ENCODE results near the gene RPP38.

RPP38 gene

DNA sequence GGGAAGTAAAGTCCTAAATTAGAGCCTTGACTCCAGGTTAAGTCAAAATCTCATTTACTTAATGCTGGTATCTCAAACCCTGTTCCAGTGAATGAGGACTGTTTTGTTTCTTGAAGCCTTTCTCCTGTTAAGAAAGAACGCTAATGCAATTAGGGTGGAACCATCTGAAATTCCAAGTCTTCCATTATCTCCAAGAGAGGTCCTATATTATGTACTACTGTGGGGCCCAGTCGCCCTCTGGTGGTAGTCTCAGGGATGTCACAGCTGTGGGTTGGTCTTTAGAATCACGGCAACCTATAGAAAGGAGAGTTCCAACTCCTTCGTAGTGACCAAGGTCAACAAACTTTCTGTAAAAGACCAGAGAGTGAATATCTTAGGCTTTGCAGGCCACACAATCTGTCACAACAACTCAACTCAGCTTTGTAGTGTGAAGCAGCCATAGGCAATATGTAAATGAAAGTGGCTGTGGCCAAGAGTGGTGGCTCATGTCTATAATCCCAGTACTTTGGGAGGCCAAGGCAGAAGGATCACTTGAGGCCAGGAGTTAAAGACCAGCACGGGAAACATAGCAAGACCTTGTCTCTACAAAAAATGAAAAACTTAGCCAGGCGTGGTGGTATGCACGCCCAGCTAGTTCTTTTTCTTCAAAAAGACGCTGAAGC is 9.3 kb downstream of the RPP38 start:
- in situ Hi-C loops (cut with HindIII; ENCODE audit: low sequenced_read_pairs): no loop called here

DNA sequence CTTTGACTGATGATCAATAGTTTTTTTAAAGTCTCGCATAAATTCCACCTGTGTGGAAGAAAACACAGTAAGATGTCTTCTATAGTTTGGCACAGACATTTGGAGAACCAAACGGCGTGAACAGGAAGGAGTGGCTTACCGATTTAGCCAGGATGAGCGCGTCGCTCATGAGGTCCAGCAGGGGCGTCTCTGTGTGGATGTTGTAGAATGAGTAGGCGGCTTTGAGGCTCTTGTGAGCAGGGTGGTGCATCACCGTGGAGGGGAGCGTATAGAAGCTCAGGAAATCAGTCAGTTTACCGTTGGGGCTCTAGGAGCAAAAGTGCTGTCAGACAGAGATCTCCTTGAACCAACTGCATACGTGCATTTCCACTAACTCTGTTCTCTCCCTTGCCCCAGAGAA is 15.5 kb downstream of the RPP38 start:
- in situ Hi-C loops (cut with HindIII; ENCODE audit: low sequenced_read_pairs): no loop called here

DNA sequence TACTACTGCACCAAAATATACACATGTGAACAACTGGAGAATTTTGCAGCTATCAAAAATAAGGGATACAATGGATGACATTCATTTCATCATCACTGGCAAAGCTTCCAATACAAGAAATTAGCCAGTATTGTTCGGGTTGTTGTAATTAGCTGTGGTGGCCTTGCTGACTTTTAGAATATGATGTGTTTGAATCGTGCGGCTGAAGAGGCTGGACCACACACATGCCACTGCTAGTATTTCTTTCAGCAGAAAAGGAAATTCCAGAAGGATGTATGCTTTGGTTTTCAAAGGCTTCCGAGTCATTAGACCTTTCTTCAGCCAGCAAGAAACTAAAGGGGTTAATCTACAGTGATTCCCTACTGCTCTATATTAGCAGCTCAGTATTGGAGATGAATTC is 16.6 kb downstream of the RPP38 start:
- in situ Hi-C loops (cut with HindIII; ENCODE audit: low sequenced_read_pairs): no loop called here

DNA sequence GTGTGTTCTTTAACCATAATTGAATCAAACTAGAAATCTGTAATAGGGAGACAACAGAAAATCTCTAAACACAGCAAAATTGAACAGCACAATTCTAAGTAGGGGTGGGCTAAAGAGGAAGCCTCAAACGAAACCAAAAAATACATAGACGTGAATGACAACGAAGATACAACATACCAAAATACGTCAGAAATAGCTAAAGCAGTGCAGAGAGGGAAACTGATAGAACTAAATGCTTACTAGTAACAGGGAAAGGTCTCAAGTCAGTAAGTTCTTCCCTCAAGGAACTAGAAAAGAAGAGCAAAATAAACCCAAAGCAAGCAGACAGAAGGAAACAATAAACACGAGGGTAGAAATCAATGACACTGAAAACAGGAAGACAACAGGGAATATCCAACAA is 19.1 kb downstream of the RPP38 start:
- in situ Hi-C loops (cut with HindIII; ENCODE audit: low sequenced_read_pairs): no loop called here

DNA sequence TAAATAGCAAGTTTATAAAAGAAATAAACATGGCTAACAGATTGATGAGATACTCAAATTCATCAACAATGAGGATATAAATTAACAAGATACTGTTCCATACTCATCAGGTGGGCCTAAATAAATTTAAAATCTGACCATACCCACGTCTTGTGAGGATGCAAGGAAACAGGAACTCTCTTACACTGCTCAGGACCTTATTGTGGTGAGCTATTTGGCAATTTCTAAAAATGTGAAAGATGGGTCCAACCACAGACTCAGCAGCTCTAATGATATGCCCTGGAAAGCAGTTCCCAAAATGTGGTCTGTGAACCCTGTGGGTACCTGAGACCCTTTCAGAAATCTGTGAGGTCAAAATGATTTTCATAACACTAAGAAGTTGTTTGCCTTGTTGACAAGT is 21.5 kb downstream of the RPP38 start:
- in situ Hi-C loops (cut with HindIII; ENCODE audit: low sequenced_read_pairs): no loop called here

DNA sequence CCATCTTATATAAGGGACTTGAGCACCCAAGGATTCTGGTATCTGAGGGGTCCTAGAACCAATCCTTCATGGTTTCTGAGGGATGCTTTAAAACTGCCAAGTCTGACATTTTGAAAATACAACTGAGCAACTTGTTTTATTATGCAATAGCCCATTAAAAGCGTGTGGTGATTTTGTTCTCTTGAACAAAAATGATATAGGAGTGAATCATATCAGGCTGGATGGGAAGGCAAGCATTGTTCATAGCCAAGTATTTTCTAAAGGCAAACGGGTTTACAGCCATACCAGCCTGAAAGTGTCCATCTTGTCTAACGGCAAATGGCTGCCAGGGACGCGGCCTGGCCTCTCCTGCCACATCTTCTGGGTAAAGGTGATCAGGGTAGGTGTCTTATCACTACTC is 23.4 kb downstream of the RPP38 start:
- in situ Hi-C loops (cut with HindIII; ENCODE audit: low sequenced_read_pairs): no loop called here

DNA sequence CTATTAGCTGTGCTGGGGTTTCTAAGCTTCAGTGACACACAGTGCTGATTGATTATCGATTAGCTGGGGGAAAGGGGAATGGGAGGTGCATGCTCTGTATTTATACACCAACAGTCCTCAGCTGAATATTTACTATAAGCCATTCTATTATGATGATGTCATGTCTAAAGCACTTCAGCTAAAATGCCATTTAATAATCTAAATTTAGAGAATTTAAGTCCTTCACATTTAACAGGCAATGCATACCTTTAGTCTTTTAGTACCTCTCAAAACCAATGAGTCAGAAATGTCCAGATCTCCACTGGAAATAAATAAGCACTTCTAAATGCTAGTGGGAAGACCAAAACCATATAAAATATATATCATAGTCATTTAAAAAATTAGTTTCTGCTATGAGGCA is 24.6 kb downstream of the RPP38 start:
- in situ Hi-C loops (cut with HindIII; ENCODE audit: low sequenced_read_pairs): no loop called here

DNA sequence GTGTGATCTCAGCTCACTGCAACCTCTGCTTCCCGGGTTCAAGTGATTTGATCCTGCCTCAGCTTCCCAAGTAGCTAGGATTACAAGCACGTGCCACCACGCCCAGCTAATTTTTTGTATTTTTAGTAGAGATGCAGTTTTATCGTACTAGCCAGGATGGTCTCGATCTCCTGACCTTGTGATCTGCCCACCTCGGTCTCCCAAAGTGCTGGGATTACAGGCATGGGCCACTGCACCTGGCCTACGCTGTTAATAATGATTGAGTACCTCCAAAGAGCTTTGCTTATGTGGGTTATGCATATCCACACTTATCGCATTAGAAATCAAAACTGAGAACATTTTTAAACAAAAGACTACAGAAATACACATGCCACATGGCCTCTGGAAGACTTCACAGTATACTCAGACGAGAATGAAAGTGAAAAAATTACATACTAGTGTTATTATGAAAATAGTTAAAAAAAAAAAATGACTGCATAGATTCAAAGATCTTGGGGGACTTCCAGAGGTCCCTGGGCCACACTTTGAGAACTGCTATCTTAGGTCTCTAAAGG is 25.4 kb downstream of the RPP38 start:
- in situ Hi-C loops (cut with HindIII; ENCODE audit: low sequenced_read_pairs): no loop called here

DNA sequence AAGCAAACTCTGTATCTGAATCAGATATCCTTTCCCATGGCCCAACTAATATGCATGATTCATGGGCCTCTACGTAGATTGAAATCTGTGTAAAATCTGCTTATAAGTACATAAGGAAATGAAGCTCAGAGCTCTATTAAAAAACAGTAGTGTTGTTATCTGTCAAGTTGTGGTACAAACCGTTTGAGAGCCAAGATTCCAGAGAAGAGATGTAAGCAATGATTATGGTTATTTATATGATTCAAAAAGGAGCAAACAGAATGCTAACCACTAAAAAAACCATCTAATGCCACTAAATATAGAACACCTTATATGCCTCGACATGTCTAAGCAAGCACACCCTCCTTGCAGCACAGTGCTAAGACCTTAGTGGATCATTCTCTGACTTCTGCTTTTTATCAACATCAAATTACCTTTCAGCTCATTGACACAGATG is 26.6 kb downstream of the RPP38 start:
- in situ Hi-C loops (cut with HindIII; ENCODE audit: low sequenced_read_pairs): no loop called here

DNA sequence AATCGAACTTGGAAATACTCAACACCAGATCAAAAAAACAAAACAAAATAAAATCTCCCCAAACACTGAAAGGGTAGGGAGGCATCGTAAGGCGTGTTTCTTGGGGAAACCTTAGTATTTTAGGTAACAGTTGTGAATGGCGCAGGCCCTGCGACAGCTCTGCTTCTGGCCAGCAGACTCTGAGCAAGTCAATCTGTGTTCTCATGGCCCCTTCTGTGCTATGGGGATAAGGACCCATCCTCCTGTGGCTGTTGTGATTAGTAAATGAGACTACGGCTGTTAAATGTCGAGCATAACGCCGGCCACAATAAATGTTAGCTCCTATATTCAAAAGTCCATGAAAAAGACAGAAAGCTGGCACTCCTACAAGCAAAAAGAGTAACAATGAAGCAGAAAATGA is 27.0 kb downstream of the RPP38 start:
- in situ Hi-C loops (cut with HindIII; ENCODE audit: low sequenced_read_pairs): no loop called here

DNA sequence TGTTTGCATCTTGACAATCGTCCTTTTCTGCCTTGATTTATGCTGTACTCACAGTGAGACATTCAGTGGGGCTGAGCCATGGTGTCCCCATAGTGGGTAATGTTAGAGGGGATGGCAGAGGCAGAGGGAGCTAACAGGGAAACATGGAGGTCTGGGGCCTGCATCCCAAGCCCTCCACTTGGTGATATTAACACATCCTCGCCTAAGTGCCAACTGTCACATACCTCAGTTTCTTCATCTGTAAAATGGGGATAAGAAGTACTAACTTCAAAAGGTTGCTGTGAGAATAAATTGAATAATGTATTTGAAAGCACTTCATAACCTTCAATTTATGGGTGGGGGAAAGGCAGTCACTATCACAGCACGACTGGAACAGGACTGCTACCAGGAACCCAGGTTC is 27.8 kb downstream of the RPP38 start:
- in situ Hi-C loops (cut with HindIII; ENCODE audit: low sequenced_read_pairs): no loop called here

DNA sequence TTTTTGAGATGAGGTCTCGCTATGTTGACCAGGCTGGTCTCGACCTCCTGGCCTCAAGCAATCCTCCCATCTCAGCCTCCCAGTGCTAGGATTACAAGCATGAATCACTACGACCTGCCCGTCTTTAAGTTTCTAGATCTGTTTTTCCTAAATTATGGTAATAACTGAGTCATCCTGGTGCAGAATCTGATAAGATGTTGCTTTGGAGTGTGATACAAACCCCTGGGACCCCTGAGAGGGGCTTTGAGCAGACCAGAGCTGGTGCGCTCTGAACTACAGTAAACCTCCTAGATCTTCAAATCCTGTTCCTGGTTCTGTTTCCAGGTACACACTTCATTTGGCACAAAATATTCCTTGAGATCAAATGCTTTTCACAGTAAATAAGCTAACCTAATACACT is 34.2 kb downstream of the RPP38 start:
- in situ Hi-C loops (cut with HindIII; ENCODE audit: low sequenced_read_pairs): no loop called here

DNA sequence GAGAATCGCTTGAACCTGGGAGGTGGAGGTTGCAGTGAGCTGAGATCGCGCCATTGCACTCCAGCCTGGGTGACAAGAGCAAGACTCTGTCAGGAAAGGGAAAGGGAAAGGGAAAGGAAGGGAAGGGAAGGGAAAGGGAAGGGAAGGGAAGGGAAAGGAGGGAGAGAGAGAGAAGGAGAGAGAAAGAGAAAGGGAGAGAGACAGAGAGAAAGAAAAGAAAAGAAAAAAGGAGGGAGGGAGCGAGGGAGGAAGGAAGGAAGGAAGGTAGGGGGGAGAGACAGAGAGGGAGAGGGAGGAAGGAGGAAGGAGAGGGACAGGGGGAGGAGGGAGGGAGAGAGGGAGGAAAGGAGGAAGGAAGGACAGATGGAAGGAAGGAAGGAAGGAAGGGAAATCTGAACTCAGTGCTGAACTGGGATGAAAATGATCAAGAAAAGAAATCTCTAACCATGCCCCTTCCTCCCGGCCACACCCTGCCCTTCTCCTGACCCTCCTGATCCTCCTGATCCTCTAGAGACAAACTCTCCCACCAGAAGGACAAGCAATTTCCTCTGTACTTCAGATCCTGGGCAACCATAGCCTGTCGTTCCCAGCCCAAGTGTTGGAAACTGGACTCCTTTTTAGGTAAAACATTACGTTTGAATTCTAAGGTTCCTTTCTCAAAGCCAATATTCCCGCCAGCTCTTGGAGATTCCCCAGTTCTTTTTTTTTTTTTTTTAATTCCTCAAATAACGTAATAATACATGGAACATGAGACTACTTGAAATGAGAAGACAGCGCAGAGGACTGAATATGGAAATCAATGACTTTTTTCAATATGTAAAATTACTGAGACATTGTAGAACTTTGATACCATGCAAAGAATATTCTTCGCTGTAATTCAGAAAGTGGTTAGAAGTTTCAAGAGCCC is 39.2 kb downstream of the RPP38 start:
- in situ Hi-C loops (cut with HindIII; ENCODE audit: low sequenced_read_pairs): no loop called here

DNA sequence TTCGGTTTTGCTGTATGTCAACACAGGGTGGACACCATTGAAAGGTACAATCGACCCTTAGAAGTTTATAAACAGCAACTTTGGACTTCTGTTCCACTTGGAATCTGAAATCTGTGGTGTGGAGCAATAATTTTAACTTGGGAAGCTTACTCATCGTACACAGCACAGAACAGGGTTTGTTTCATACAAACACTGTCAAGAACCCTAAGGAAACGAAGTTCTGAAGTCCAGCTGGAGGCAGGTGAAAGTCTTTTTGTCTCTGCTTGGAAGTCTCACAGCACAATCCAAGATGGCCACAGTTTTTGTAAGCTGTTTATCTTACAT is 39.8 kb downstream of the RPP38 start:
- in situ Hi-C loops (cut with HindIII; ENCODE audit: low sequenced_read_pairs): no loop called here

DNA sequence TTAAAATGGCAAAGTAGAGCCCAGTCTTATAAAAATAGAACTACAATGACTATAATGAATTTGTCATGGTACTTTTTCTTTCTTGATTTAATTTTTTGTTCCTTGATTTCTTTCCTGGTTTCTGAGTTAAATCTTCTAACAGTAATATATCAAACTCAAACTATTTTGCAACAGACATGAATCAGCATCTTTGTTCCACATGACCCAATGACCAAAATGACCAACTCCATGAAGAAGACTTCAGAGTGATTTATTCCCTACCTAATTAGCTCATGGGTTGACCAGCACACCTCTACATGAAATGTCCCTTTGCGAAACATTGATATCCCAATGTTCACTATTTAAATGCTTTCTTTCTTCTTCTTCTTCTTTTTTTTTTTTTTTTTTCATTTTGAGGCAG is 40.5 kb downstream of the RPP38 start:
- in situ Hi-C loops (cut with HindIII; ENCODE audit: low sequenced_read_pairs): no loop called here

DNA sequence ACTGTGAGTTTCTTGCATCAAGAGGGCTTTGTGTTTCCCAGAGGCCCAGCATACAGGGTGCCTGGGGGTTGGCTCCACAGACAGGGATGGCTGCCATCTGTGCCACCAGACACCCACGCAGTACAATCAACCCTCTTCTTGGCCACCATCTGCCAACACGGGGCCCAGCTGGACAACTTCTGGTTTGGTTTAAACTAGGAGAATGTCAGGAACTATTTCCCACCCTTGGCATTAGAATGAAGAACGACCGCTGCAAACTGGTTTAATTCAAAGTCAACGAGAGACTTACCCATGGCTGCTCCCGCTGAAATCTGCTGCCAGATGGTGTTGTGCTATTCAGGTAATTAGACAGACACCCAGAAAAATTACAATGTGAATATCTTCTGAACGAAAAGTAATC is 43.5 kb downstream of the RPP38 start:
- in situ Hi-C loops (cut with HindIII; ENCODE audit: low sequenced_read_pairs): no loop called here

DNA sequence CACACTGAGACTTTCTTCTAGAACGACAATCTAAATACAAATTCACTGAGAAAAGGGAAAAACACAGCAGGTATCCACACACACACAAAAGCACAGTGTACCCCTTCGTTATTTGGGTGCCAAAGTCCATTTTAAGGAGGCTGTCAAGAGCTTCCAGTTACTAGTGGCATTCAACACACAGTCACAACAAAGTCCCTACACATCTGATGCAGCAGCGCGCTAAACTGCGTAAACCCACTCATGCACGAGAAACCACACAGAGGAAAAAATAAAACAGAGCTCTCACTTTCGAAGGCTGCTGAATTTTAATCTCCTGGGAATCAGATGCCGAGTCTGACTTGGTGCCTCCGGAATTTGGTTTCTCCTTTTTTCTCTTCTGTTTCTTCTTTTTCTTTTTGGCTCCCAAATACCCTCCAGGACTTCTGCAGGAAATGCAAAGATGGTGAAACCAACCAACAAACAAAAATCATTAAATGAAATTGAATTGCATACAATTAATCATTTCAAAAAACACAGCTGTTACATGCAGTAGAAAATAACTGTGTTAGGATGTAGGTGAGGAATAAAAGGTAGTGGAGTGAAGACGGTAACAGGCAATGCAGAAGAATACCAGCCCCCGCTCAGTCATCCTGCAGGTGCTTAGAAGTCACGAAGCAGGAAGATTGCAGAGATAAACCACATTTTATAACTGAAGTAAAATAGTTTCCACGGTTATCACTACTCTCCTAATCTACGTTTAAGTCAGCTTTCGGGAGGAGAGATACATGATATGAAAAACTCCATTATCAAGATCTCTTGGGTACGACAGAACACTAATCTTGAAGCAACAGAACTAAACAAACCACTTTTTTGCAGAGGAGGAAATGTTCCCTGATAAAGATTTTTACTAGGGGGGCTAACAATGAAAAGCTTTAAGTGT is 44.2 kb downstream of the RPP38 start:
- in situ Hi-C loops (cut with HindIII; ENCODE audit: low sequenced_read_pairs): no loop called here

DNA sequence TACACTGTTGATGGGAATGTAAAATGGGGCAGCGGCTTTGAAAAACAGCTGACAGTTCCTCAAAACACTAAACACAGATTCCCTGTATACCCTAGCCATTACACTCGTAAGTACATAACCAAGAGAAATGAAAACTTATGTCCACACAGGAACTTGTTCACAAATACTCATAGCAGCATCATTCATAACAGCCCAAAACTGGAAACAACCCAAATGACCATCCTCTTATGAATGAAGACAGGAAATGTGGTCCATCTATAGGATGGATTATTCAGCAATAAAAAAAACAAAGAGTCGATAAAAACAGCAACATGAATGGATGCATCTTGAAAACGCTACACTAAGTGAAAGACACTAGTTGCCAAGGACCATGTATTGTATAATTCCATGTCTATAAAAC is 47.6 kb downstream of the RPP38 start:
- in situ Hi-C loops (cut with HindIII; ENCODE audit: low sequenced_read_pairs): no loop called here

DNA sequence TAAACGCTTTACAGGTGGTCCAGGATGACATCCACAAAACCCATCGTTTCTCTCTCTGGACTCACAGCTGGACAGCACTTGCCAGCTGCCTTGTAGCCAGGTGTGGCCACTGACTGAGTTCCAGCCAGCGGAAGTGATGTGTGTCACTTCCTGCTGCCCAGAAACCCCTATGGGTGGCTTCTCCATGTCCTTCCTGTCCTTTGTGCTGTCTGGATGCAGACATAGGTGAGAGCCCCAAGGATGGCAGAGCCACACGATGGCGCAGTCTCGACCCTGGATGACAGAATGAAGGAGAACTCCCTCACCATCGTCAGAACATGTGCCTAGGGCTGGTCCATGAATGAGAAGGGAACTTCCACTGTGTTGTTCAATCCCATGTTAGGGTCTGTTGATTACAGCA is 49.2 kb downstream of the RPP38 start:
- in situ Hi-C loops (cut with HindIII; ENCODE audit: low sequenced_read_pairs): no loop called here

DNA sequence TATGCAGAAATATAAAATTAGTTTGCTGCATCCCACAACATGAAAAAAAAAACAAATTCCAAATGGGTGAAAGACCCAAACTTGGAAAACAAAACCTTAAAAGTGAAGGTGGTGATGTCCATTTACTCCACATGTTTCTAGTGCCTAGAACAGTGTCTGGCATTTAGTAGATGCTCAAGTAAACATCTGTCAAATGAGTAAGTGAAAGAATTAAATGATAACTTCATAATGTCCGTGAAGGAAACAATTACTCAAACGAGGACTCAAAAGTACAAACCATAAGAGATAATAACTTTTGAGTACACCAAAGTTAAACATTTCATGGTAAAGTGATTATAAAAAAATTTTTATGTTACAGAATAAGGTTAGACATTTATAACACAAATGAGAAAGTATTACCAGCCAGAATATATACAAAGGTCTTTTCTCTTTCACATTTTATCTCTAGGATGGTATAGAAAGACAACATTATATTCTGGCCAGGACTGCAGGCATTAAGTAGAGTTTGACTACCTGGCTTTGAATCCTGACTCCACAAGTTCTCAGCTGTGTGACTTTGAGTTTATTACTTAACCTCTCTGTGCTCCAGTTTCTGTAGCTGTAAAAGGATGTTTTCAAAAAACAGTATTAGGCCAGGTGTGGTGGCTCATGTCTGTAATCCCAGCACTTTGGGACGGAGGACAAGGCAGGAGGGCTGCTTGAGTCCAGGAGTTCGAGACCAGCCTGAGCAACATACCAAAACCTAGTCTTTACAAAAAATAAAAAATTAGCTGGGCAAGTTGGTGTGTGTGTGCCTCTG is 50.6 kb downstream of the RPP38 start:
- in situ Hi-C loops (cut with HindIII; ENCODE audit: low sequenced_read_pairs): no loop called here
